H9 (cell line): ENCODE results near the gene AGBL3. TPM values are rescaled to one million over a fixed set of nuclear protein-coding genes. Genes with fewer than 3 reads are reported as not detected.
A peak's percentile ranks its signal among the peaks of the same experiment; 100 is the strongest.

Experiments
- DNase-seq: peaks from one replicate; pipeline ENCODE4 v3.0.0-alpha.2; 2017
- H2AFZ ChIP-seq: one replicate; pipeline ENCODE4 v1.6.1; 2013; ENCODE audit warnings: mild to moderate bottlenecking, low read length, control low read depth, moderate library complexity
- H2AK5ac ChIP-seq: 2 replicates; pipeline ENCODE4 v1.6.1; 2013; ENCODE audit warnings: low read length, control low read depth, mixed read lengths; ENCODE audit not compliant: insufficient read length
- H2BK120ac ChIP-seq: one replicate; pipeline ENCODE4 v1.6.1; 2013; ENCODE audit warnings: low read depth, mild to moderate bottlenecking, low read length, control low read depth, inconsistent platforms; ENCODE audit not compliant: poor library complexity, severe bottlenecking
- H2BK12ac ChIP-seq: 2 replicates; pipeline ENCODE4 v1.6.1; 2013; ENCODE audit warnings: low read length, control low read depth, mixed read lengths, low read depth; ENCODE audit not compliant: insufficient read length
- H2BK15ac ChIP-seq: 2 replicates; pipeline ENCODE4 v1.6.1; 2013; ENCODE audit warnings: low read depth, low read length, control low read depth
- H2BK20ac ChIP-seq: one replicate; pipeline ENCODE4 v1.6.1; 2013; ENCODE audit warnings: low read depth, mild to moderate bottlenecking, low read length, control low read depth, inconsistent platforms; ENCODE audit not compliant: poor library complexity, severe bottlenecking
- H2BK5ac ChIP-seq: 2 replicates; pipeline ENCODE4 v1.6.1; 2013; ENCODE audit warnings: low read length, control low read depth, mixed read lengths; ENCODE audit not compliant: insufficient read length
- H3K14ac ChIP-seq: 2 replicates; pipeline ENCODE4 v1.6.1; 2013; ENCODE audit warnings: low read length, control low read depth; ENCODE audit not compliant: insufficient read depth
- H3K18ac ChIP-seq: 2 replicates; pipeline ENCODE4 v1.6.1; 2013; ENCODE audit warnings: low read depth, mild to moderate bottlenecking, mixed read lengths, low read length, control low read depth; ENCODE audit not compliant: insufficient read length
- H3K23ac ChIP-seq: 2 replicates; pipeline ENCODE4 v1.6.1; 2013; ENCODE audit warnings: low read length, control low read depth, mixed read lengths, low read depth; ENCODE audit not compliant: insufficient read length
- H3K23me2 ChIP-seq: 2 replicates; pipeline ENCODE4 v1.6.1; 2013; ENCODE audit warnings: low read depth, mild to moderate bottlenecking, mixed read lengths, low read length, control low read depth; ENCODE audit not compliant: insufficient read length, poor library complexity, severe bottlenecking
- H3K27ac ChIP-seq: 2 replicates; pipeline ENCODE4 v1.5.1; 2013; ENCODE audit warnings: low read length, control low read depth, mixed read lengths, low read depth; ENCODE audit not compliant: insufficient read length
- H3K27me3 ChIP-seq: 2 replicates; pipeline ENCODE4 v1.6.1; 2013; ENCODE audit warnings: low read length, control low read depth, inconsistent platforms; ENCODE audit not compliant: insufficient read depth
- H3K4ac ChIP-seq: 2 replicates; pipeline ENCODE4 v1.6.1; 2013; ENCODE audit warnings: low read depth, mild to moderate bottlenecking, control low read depth, inconsistent platforms, low read length, moderate library complexity
- H3K4me1 ChIP-seq: 2 replicates; pipeline ENCODE4 v1.6.1; 2013; ENCODE audit warnings: low read length, control low read depth, inconsistent platforms; ENCODE audit not compliant: insufficient read depth
- H3K4me2 ChIP-seq: 2 replicates; pipeline ENCODE4 v1.6.1; 2013; ENCODE audit warnings: low read length, control low read depth, mixed read lengths; ENCODE audit not compliant: insufficient read length, insufficient read depth
- H3K56ac ChIP-seq: 2 replicates; pipeline ENCODE4 v1.6.1; 2013; ENCODE audit warnings: low read depth, mild to moderate bottlenecking, mixed read lengths, low read length, control low read depth; ENCODE audit not compliant: insufficient read length
- H3K79me1 ChIP-seq: 2 replicates; pipeline ENCODE4 v1.6.1; 2013; ENCODE audit warnings: low read depth, mild to moderate bottlenecking, moderate library complexity, low read length, control low read depth, inconsistent platforms; ENCODE audit not compliant: insufficient read depth, poor library complexity, severe bottlenecking
- H3K79me2 ChIP-seq: 2 replicates; pipeline ENCODE4 v1.6.1; 2013; ENCODE audit warnings: low read length, control low read depth, inconsistent platforms; ENCODE audit not compliant: insufficient read depth
- H3K9ac ChIP-seq: 2 replicates; pipeline ENCODE4 v1.6.1; 2013; ENCODE audit warnings: low read length, control low read depth, mixed read lengths; ENCODE audit not compliant: insufficient read length; ENCODE audit errors: extremely low read depth
- H3K9me3 ChIP-seq: one replicate; pipeline ENCODE4 v1.6.1; 2013; ENCODE audit warnings: low read depth, low read length, inconsistent platforms; ENCODE audit not compliant: control insufficient read depth
- H3T11ph ChIP-seq: one replicate; pipeline ENCODE4 v1.6.1; 2013; ENCODE audit warnings: mild to moderate bottlenecking, low read length, control low read depth, inconsistent platforms
- H4K20me1 ChIP-seq: one replicate; pipeline ENCODE4 v1.6.1; 2013; ENCODE audit not compliant: control insufficient read depth, insufficient read length, insufficient read depth
- H4K5ac ChIP-seq: 2 replicates; pipeline ENCODE4 v1.6.1; 2013; ENCODE audit warnings: low read depth, mild to moderate bottlenecking, mixed read lengths, low read length, control low read depth; ENCODE audit not compliant: insufficient read length
- H4K8ac ChIP-seq: replicated peaks from 2 replicates; pipeline ENCODE4 v1.6.1; 2013; ENCODE audit warnings: low read length, control low read depth, mixed read lengths, low read depth; ENCODE audit not compliant: insufficient read length
- H4K91ac ChIP-seq: 2 replicates; pipeline ENCODE4 v1.6.1; 2013; ENCODE audit warnings: low read depth, mild to moderate bottlenecking, moderate library complexity, mixed read lengths, low read length, control low read depth; ENCODE audit not compliant: insufficient read length
- H3K27ac Mint-ChIP-seq, 3 experiments: 2 replicates in 2 of 3; 3 replicates in 1 of 3; pipeline ENCODE4 v1.8.0; 2020 to 2021; ENCODE audit warnings: mixed read lengths in 3 of 3, mild to moderate bottlenecking in 1 of 3, moderate library complexity in 1 of 3
- H3K27me3 Mint-ChIP-seq: 2 replicates; pipeline ENCODE4 v1.8.0; 2021; ENCODE audit warnings: low read depth, mild to moderate bottlenecking, moderate library complexity, mixed read lengths
- H3K36me3 Mint-ChIP-seq, 3 experiments: 2 replicates in 2 of 3; 3 replicates in 1 of 3; pipeline ENCODE4 v1.8.0; 2020 to 2021; ENCODE audit warnings: low read depth in 3 of 3, mixed read lengths in 3 of 3; ENCODE audit not compliant: insufficient read depth in 1 of 3
- H3K4me1 Mint-ChIP-seq, 2 experiments: 2 replicates each; pipeline ENCODE4 v1.8.0; 2020; ENCODE audit warnings: mixed read lengths in 2 of 2
- H3K4me3 Mint-ChIP-seq, 2 experiments: 2 replicates in 1 of 2; 3 replicates in 1 of 2; pipeline ENCODE4 v1.8.0; 2020 to 2021; ENCODE audit warnings: mild to moderate bottlenecking in 2 of 2, mixed read lengths in 2 of 2, moderate library complexity in 1 of 2
- H3K9me3 Mint-ChIP-seq, 2 experiments: 2 replicates in 1 of 2; 3 replicates in 1 of 2; pipeline ENCODE4 v1.8.0; 2020; ENCODE audit warnings: mild to moderate bottlenecking in 2 of 2, mixed read lengths in 2 of 2, moderate library complexity in 1 of 2
- WGBS: extraction: QIAGEN DNeasy Blood & Tissue Kit; methylation state at CpG from one replicate; pipeline ENCODE4 v1.1.7; 2013; ENCODE audit warnings: missing lambda C conversion rate, low lambda C conversion rate, mixed read lengths; ENCODE audit not compliant: insufficient read length; ENCODE audit errors: extremely low coverage; 5-methylcytosine and 5-hydroxymethylcytosine counted together
- total RNA-seq: library from RNA; stranded (reverse); gene quantifications from 2 replicates; pipeline ENCODE4 v1.2.1, GENCODE V29; 2021
- TF ChIP-seq, protein P1 (sequence below): fragments of 200-600 bp; sonication (generic); conservative IDR thresholded peaks from 3 replicates; pipeline ENCODE4 v1.8.0; 2021; ENCODE audit warnings: antibody characterized with exemption, mild to moderate bottlenecking

The AGBL3 gene
- total RNA-seq, 1 experiment from 2014 or later: 2.4 TPM

DNA sequence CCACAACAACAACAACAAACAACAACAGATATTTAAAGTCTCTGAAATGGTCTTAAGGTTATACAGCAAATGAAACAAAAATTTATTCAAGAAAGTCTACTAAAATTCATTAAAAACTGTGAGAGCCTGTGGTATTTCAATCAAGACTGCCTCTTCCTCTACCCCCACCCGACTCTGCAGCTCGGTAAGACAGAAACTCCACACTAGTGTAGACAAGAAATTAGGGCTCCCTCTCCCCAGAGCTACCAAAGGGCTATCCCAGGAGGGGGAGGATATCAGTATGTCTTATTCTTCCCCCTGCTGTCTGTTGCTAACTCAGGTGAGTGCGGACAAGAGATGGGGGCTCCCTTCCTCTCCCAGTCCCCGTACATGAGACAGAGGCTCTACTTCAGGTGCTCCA lies 90.6 kb downstream of the AGBL3 start:
- no peaks in the 10 kb centered on the region for H3K79me2 ChIP-seq
- peak overlapping the region in 1 of 3 experiments; percentile 91; a peak in 2 of 7 replicates for H3K27ac Mint-ChIP-seq
- H3K27ac ChIP-seq: no peak overlapping the region
- peaks cover 7% of the 10 kb centered on the region; the same call in 1 of the 2 replicates for H3K4me1 ChIP-seq
- no peak overlapping the region for H3T11ph ChIP-seq
- TF ChIP-seq, protein P1, sequence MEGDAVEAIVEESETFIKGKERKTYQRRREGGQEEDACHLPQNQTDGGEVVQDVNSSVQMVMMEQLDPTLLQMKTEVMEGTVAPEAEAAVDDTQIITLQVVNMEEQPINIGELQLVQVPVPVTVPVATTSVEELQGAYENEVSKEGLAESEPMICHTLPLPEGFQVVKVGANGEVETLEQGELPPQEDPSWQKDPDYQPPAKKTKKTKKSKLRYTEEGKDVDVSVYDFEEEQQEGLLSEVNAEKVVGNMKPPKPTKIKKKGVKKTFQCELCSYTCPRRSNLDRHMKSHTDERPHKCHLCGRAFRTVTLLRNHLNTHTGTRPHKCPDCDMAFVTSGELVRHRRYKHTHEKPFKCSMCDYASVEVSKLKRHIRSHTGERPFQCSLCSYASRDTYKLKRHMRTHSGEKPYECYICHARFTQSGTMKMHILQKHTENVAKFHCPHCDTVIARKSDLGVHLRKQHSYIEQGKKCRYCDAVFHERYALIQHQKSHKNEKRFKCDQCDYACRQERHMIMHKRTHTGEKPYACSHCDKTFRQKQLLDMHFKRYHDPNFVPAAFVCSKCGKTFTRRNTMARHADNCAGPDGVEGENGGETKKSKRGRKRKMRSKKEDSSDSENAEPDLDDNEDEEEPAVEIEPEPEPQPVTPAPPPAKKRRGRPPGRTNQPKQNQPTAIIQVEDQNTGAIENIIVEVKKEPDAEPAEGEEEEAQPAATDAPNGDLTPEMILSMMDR: no peak
- no peak overlapping the region for H3K18ac ChIP-seq
- H4K91ac ChIP-seq: no peak overlapping the region
- no peak overlapping the region for H2AFZ ChIP-seq
- no peak overlapping the region for H3K23ac ChIP-seq
- H4K20me1 ChIP-seq: no peaks in the 10 kb centered on the region
- H3K9ac ChIP-seq: no peak overlapping the region
- H3K4ac ChIP-seq: no peak overlapping the region
- H3K27me3 ChIP-seq: no peaks in the 10 kb centered on the region
- peak overlapping the region; percentile 63; the same call in 1 of the 2 replicates for H3K14ac ChIP-seq
- H3K56ac ChIP-seq: no peak overlapping the region
- H2AK5ac ChIP-seq: peak overlapping the region; percentile 25
- no peaks in the 10 kb centered on the region for H3K27me3 Mint-ChIP-seq
- H2BK12ac ChIP-seq: peak overlapping the region; percentile 64
- H3K4me1 Mint-ChIP-seq: peaks cover 32 to 35% of the 10 kb centered on the region in 2 experiments
- H4K8ac ChIP-seq: peak overlapping the region; percentile 62
- H3K9me3 ChIP-seq: no peaks in the 10 kb centered on the region
- H2BK15ac ChIP-seq: no peak overlapping the region
- DNase-seq: no peak
- H2BK20ac ChIP-seq: no peak overlapping the region
- no peak overlapping the region for H2BK120ac ChIP-seq
- H3K23me2 ChIP-seq: no peaks in the 10 kb centered on the region
- peak overlapping the region; percentile 48 for H3K4me2 ChIP-seq
- peak overlapping the region; percentile 14 to 53; a peak in 3 of 5 replicates for H3K4me3 Mint-ChIP-seq
- peaks cover 14 to 21% (median 18%) of the 10 kb centered on the region in 3 experiments for H3K36me3 Mint-ChIP-seq
- no peaks in the 10 kb centered on the region for H3K79me1 ChIP-seq
- peaks cover 19 to 30% of the 10 kb centered on the region in 2 experiments for H3K9me3 Mint-ChIP-seq
- no peak overlapping the region for H4K5ac ChIP-seq
- no CpG with 5 or more reads among the region's 4 CpGs for WGBS
- H2BK5ac ChIP-seq: no peak overlapping the region
